NCI-H128 (cell line): ENCODE results near the gene SNAPC3.
"Not testable (repeated sequence)": the region's sequence is repeated elsewhere in the genome, so short reads cannot be mapped to it uniquely, and the experiment has no call there.

Experiments used
- DNase-seq: peaks from one replicate; lab custom pipeline; 2025; ENCODE audit not compliant: unreplicated experiment; lab: John Stamatoyannopoulos, UW

The SNAPC3 gene

GRCh38 chr9:15422372-15423230 lies at the start of gene SNAPC3:
TSS of gene SNAPC3 (plus strand) at chr9:15422876. CDS start at chr9:15422880, 4 bp downstream.
- DNase-seq: peak; percentile 94

DNA sequence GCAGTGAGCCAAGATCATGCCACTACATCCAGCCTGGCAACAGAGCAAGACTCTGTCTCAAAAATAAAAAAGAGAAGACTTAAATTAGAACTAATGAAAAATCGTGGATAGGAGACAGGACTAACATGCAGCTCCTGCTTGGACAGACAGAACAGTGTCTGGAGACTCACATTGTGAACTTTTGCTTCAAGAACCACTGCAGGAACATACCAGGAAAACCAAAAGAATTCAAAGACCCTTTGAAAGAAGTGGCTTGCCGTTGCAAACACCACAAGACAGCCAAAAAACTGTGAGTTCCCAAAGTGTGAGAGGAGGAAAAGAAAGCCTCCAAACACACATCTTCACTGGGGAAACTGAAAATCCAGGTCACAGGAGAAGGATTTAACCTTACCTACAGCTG lies 48.8 kb upstream of the SNAPC3 start:
- no peak for DNase-seq

GRCh38 chr9:15374310-15374709 lies 48.4 kb upstream of the SNAPC3 start:
- DNase-seq: no peak

GRCh38 chr9:15374825-15375224 lies 47.9 kb upstream of the SNAPC3 start:
- DNase-seq: no peak

DNA sequence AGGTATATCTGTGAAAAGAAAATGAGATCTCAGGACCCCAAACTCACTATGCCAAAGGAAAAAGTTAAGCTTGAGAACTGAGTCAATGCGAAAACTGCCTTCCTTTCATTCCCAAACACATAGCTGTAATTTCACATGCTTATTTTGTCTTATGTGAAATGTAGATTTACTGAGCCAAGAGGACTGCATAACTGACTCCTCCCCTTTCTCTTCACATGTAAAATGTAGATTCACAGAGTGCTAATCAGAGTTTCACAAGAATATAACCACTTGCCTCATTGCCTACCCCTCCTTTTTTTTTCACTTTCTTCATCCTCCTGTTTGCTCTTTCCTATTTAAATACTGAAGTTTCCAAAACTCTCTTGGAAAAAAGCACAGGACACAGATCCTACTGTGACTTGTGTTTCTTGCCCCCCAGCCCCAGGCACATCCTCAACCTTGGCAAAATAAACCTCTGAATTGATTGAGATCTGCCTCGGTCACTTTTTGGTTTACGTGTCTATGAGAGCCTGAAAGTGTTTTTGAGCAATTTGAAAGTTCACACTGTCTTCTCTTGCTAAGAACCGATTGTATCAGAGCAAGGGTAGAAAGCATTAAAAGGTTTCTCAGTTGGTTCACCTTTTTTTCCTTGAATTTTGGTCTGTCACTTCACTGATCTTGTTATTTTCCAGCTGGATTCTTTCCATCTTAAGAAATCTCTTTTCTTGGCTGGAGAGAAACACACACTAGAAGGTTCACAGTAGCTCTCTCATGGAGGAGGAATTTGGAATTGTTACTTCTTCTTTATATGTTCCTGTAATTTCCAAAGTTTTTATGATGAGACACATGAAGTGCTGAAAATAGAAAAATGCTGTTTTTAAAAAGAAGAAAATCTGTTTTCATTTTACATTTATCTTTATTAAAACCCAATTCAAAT lies 44.8 kb upstream of the SNAPC3 start:
- DNase-seq: no peak

GRCh38 chr9:15379317-15379716 lies 43.4 kb upstream of the SNAPC3 start:
- DNase-seq: not testable (repeated sequence)

DNA sequence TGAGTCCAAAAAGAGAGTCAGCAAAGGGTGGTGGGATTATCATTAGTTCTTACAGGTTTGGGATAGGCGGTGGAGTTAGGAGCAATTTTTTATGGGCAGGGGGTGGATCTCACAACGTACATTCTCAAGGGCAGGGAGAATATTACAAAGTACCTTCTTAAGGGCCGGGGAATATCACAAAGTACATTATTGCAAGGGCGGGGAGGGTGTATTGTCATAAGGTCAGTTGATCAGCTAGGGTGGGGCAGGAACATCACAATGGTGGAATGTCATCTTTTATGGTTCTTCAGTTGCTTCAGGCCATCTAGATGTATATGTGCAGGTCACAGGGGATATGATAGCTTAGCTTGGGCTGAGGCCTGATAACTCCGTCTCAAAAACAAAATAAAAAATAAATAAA lies 42.8 kb upstream of the SNAPC3 start:
- DNase-seq: not testable (repeated sequence)

DNA sequence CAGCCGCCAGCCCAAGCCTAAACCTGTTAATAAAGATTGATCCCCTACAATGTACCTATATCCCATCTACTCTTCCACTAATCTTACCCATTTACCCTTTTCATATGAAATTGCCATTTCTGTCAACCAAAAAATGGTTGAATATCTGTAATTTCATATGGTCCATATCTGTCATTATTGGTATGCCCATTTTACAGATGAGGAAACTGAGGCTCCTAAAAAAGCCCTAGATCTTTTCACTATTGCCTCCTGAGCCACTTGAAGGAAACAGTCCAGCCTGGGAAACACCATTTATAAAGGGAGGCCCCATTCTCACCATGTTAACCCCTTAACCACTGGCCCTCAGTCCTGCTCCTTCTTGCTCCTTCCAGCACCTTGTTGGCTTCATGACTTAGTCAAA lies 41.2 kb upstream of the SNAPC3 start:
- no peak for DNase-seq

DNA sequence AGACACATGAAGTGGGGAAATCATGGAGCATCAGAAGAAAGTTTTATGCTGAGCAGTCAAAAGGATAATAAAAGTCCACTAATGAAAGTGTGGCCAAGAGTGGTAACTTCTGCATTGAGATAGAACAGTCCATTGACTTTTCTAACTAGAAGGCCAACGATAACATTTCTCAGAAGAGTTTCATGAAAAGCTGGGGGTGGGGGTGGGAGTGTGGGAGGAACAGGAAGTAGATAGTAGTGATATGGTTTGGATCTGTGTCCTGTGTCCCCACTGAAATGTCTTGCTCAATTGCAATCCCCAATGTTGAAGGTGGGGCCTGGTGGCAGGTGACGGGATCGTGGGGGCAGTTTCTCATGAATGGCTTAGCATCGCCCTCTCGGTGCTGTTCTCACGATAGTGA lies 36.2 kb upstream of the SNAPC3 start:
- DNase-seq: no peak

GRCh38 chr9:15389173-15389572 lies 33.5 kb upstream of the SNAPC3 start:
- DNase-seq: no peak

DNA sequence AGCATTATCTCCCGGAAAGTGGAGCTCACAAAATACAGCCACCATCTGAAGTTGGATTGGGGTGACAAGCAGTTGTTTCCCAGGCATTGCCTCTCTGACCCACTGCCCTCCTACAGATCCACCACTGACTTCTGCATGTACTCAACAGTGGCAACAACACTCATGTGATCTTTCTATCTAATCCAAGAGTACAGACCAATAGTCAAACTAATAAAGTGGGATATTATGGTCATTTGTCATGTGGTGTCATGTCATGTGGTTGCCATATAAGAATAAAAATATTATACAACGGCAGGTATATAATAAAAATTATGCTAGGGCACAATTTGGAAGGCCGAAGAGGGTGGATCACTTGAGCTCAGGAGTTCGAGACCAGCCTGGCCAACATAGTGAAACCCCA lies 33.0 kb upstream of the SNAPC3 start:
- no peak for DNase-seq

GRCh38 chr9:15390201-15390600 lies 32.5 kb upstream of the SNAPC3 start:
- no peak for DNase-seq

DNA sequence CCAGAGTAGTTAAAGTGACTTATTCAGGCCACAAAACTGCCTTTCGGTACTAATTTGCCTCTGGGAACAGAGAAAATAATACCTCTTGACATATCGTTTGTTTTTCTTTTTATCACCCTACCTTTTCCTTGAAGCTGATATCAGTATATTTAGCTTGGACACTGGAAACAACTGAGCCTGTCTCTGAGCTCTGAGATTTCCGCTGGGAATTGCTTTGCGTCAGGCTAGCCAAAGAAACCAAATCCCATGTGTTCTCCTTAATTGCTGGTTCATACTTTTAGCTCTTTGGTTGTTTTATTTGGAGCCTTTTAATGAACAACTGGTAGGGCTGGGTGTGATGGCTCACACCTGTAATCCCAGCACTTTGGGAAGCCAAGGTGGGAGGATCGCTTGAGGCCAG lies 30.3 kb upstream of the SNAPC3 start:
- DNase-seq: no peak

- no peak for DNase-seq
These were observed 22.3 kb upstream of the SNAPC3 start for GRCh38 chr9:15400281-15400941.

DNA sequence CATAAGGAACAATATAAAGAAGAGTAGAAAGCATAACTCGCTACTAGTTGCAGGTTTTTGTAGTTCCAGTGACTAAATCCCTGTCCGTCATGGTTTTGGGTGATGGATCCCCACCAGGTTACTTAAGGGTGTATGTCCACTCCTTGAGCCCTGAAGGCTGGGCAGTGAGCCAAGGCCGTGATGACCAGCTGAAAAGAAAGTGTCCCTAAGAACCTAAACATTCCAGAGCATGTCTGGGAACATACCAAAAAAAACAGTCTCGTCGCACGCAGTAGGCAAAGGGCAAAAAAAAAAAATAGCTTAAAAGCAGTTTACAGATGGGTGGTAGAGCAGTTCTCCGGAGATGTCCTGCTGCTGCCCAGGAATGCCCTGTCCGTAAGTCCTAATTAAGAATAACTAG lies 21.4 kb upstream of the SNAPC3 start:
- no peak for DNase-seq

GRCh38 chr9:15403155-15403554 lies 19.5 kb upstream of the SNAPC3 start:
- DNase-seq: no peak

DNA sequence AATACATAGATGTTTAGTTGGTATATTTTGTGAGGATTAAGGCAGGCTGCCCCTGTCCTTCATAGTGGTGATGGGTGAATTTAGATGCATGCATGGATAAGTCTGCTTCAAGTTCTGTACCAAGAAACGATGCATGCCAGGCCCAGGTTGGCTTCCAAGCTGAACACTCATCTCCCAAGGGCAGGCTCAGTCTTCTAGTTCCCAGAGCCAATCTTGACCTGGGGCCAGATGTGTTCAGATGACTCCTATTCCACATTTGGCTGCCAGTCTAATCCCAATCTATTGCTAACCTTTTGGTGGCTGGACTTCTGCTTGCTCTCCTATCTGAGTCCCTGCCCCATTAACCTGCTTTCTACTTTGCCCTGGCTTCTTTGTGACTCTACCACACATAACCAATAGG lies 18.5 kb upstream of the SNAPC3 start:
- DNase-seq: no peak

DNA sequence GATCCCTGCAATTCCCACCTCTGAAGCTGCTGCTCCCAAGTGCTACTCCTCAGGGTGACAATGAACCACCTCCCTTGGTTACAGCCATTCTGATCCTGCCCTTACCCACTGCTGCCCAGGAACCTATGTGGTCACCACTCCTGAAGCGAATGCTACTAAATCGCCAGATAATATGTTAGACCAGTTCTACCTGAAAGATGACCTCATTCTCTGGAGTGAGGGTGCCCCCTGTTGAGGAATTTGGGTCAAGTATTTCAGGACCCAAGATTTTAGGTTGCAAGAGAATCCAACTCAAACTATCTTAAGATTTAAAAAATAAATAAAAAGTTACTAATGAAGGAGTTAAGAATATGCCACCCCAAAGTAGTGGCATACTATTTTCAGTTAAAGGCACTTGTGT lies 5.8 kb upstream of the SNAPC3 start:
- DNase-seq: no peak

DNA sequence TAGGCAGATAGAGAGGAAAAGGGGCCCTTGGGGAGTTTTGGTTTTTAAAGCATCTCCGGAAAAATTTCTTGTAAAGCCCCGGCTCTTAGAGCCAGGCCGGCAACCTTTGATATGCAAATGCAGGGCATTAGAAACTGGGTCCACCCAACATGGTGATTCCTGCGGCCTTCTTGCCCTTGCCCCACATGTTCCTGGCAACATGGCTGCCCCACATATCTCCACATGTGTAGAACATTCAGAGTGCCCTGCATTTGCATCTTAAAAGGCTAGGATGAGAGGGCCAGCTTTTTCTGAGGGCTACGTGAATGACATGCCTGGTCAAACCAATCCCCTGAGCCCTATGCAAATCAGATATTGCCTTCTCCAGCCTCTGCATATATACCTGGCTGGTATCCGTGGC lies 5.0 kb upstream of the SNAPC3 start:
- DNase-seq: no peak

DNA sequence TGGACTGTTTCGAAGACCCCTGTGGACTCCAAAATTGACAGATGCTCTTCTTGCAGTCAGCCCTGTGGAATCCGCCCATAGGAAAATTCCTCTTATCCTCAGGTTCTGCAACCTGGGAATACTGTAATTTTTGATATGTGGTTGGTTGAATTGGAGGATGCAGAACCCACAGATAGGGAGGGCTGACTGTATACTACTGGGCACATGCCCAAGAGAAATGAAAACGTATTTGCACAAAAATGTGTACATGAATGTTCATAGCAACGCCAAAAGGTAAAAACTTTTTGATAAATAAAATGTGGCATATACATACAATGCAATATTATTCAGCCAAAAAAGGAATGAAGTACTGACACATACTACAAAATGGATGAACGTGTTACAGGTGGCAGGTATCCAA lies 1.9 kb upstream of the SNAPC3 start:
- no peak for DNase-seq

DNA sequence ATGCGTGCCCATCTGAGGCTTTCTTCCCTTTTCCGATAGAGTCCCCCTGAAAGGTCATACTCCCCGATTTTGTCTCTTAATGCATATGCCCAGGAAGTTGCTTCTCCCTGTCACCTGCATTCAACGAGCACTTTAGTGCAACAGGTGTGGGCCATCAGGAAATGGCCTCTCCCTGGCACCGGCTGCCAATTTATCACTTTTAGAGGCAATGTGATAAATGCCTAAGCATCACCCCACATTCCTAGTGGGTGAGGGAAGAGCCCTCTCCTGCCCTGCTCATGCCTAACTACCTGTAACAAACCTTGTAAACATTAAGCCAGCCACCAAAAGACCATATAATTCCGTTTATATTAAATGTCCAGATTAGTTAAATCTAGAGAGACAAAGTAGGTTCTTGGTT lies 1.1 kb upstream of the SNAPC3 start:
- no peak for DNase-seq

DNA sequence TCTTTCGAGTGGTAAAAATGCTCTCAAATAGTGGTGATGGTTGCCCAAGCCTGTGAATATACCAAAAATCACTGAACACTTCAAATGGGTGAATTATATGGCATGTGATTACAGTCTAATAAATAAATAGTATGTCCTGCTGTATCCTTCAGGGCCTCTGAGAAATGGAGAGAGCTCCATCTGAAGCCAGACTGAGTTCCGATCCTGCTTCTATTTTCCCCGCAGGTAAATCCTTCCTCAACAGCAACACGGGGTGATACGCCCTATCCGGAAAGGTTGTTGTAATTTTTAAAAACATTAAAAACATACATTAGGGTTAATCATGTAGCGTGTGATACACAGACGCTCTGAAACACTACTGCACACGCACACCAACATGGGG lies 695 bp upstream of the SNAPC3 start:
- DNase-seq: no peak
